HuH-7.5 (cell line): ENCODE results near the gene OR8K5.
"Not testable (repeated sequence)": the region's sequence is repeated elsewhere in the genome, so short reads cannot be mapped to it uniquely, and the experiment has no call there.

Experiments used
- DNase-seq: peaks from one replicate; pipeline ENCODE4 v3.0.0; 2011; ENCODE audit warnings: low spot score

Gene OR8K5, protein sequence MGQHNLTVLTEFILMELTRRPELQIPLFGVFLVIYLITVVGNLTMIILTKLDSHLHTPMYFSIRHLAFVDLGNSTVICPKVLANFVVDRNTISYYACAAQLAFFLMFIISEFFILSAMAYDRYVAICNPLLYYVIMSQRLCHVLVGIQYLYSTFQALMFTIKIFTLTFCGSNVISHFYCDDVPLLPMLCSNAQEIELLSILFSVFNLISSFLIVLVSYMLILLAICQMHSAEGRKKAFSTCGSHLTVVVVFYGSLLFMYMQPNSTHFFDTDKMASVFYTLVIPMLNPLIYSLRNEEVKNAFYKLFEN

DNA sequence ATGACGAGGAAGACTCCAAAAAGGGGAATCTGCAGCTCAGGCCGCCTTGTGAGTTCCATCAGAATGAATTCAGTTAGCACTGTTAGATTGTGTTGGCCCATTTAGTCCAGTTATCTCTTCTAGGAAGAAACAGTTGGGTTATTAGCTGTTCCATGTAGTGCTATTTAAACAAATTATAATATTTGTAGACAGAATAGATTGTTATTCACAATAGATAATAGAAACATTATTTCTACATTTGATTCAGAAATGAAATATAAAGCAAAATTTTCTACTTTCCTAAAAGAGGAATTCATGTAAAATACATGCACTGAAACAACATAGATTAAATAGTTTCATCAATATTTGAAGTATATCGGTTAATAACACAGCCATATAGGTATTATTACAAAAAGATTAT is at the start of gene OR8K5:
TSS of gene OR8K5 (minus strand) at position 101 of the 400 bp plus-strand sequence. CDS start at position 101, 0 bp downstream.
- no peak for DNase-seq

- no peak for DNase-seq
Measured at GRCh38 chr11:56207790-56208189, 47.7 kb upstream of the OR8K5 start.

GRCh38 chr11:56197367-56197766 is 37.2 kb upstream of the OR8K5 start:
- DNase-seq = no peak

GRCh38 chr11:56196705-56197104 is 36.6 kb upstream of the OR8K5 start:
- DNase-seq = no peak

DNA sequence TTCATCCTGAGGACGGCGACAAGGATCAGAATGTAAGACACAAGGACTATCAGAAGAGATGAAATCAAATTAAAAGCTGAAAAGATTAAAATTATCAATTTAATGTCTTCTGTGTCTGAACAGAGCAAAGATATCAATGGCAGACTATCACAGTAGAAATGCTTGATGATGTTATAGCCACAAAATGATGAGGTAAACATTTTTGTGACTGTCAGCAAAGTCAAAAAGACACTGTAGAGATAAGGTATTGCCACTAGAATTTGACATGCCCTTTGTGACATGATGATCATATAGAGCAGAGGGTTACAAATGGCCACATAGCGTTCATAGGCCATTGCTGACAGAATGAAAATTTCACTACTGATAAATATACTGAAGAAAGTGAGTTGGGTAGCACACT is 28.5 kb upstream of the OR8K5 start:
- DNase-seq = no peak

GRCh38 chr11:56183459-56183858 is 23.3 kb upstream of the OR8K5 start:
- DNase-seq = no peak

- no peak for DNase-seq
Measured at GRCh38 chr11:56176318-56176717, 16.2 kb upstream of the OR8K5 start, which contains the start of gene OR5J2. OR5J2 (plus strand) TSS chr11:56176618; CDS start chr11:56176618, 0 bp downstream.

GRCh38 chr11:56172256-56172830 is 12.2 kb upstream of the OR8K5 start:
- DNase-seq = no peak

DNA sequence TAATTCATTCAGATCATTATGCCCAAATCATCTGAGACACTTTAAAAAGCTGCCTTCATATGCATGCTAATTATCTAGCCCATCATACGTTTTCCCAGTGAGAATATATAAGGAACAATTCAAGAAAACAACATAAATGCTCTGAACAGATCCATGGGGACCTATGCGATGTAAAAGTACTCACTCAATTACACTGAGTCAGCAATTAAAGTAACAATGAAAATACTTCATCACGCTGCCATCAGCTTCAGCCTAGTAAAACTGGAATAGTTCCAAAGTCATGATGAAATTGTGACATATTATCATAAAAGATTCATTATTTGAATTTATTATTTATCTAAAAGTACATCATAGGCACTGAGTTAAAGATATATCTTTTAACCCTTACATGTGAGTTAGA is 3.7 kb upstream of the OR8K5 start:
- no peak for DNase-seq

DNA sequence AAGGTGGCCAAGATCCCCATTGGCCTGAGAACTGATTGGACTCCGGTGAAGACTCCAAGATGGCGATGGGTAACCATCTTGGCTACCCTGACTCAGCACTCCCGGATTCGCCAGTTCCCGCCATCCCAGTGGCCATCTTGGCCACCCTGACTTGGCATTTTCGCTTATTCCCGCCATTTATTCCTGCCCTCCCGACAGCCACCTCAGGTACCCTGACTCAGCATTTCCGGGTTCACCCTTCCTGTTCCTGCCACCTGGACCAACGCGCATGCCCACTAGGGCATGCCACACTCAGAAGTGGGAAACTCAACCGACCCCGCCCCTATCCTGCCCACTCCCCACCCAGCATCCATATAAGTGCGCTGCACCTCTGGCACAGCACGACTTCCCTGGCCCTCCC is 7.8 kb downstream of the OR8K5 start:
- no peak for DNase-seq

DNA sequence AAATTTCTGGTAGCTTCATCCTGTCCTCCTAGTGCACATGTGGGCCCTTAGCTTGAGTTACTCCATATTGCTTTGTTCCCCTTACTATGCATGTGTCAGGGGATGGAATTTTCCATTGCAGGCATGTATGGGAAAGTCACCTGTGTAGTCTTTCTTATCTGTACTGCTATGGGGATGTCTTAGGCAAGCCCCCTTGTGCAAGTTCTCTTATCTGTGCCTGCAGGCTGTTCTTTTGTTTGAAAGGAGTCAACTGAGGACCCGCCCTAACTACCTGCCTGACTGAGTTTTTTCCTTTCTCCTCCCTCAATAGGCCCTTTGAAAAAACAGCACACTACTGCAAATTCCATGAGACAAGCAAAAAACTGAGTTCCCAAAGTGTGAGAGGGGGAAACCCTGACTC is 8.7 kb downstream of the OR8K5 start:
- no peak for DNase-seq

DNA sequence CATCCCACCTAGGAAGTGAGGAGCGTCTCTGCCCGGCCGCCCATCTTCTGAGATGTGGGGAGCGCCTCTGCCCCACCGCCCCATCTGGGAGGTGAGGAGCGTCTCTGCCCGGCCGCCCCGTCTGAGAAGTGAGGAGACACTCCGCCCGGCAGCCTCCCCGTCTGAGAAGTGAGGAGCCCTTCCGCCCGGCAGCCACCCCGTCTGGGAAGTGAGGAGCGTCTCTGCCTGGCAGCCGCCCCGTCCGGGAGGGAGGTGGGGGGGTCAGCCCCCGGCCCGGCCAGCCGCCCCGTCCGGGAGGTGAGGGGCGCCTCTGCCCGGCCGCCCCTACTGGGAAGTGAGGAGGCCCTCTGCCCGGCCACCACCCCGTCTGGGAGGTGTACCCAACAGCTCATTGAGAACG is 16.4 kb downstream of the OR8K5 start:
- not testable (repeated sequence) for DNase-seq

GRCh38 chr11:56140151-56140661 is 19.9 kb downstream of the OR8K5 start, which contains the start of gene OR8J3:
OR8J3 (minus strand) TSS chr11:56140201; CDS start chr11:56137718, 2,483 bp downstream.
- no peak for DNase-seq

- no peak for DNase-seq
Measured at GRCh38 chr11:56122073-56122472, 38.0 kb downstream of the OR8K5 start, which contains the start of gene OR8H3. OR8H3 (plus strand) TSS chr11:56122373; CDS start chr11:56122373, 0 bp downstream.
